GM19043 (cell line): ENCODE data around the gene ACTN3.
"Not testable (repeated sequence)": the region's sequence is repeated elsewhere in the genome, so short reads cannot be mapped to it uniquely, and the experiment has no call there.

Experiments
- ATAC-seq: cut with Tn5 transposase; IDR thresholded peaks from one replicate; pipeline ENCODE4 v1.9.1; 2021; ENCODE audit warnings: low read depth; ENCODE audit not compliant: unreplicated experiment

The ACTN3 gene

GRCh38 chr11:66592457-66593302, 46.0 kb downstream of the ACTN3 start, which contains the start of the genes CCDC87 and CCS:
Gene CCDC87, minus strand, starts transcription at chr11:66593063. Its CDS starts 48 bp downstream, at chr11:66593015.
Gene CCS, plus strand, starts transcription at chr11:66593185. Its CDS starts 77 bp downstream, at chr11:66593262.
- peak; percentile 85 for ATAC-seq

- no peak for ATAC-seq
These were observed 46.6 kb downstream of the ACTN3 start for GRCh38 chr11:66593303-66593635.

- no peak for ATAC-seq
These were observed 46.9 kb downstream of the ACTN3 start for GRCh38 chr11:66593650-66594049.

- ATAC-seq, result no peak
These were observed 48.7 kb downstream of the ACTN3 start for GRCh38 chr11:66595245-66595904.

- ATAC-seq, result no peak
These were observed 52.3 kb downstream of the ACTN3 start for GRCh38 chr11:66598993-66599392.

GRCh38 chr11:66600219-66600618, 53.5 kb downstream of the ACTN3 start:
- ATAC-seq, result no peak

GRCh38 chr11:66600631-66601233, 54.0 kb downstream of the ACTN3 start:
- ATAC-seq, result no peak

- no peak for ATAC-seq
These were observed 56.4 kb downstream of the ACTN3 start for GRCh38 chr11:66603072-66603471.

GRCh38 chr11:66604155-66604554, 57.5 kb downstream of the ACTN3 start:
- ATAC-seq, result no peak

GRCh38 chr11:66606608-66607007, 59.9 kb downstream of the ACTN3 start:
- not testable (repeated sequence) for ATAC-seq

- ATAC-seq, result no peak
These were observed 60.6 kb downstream of the ACTN3 start for GRCh38 chr11:66607126-66607834.

- ATAC-seq, result no peak
These were observed 63.3 kb downstream of the ACTN3 start for GRCh38 chr11:66609721-66610617.

- no peak for ATAC-seq
These were observed 65.8 kb downstream of the ACTN3 start for GRCh38 chr11:66612458-66612857.
